GM12878 (cell line): ENCODE measurements around the gene NRG2. TPM values are rescaled to one million over a fixed set of nuclear protein-coding genes. Genes with fewer than 3 reads are reported as not detected.

Experiments
- ATAC-seq: fragments of 200-7000 bp; cut with Tn5 transposase; 3 replicates; pipeline ENCODE4 v1.9.1; 2020; ENCODE audit warnings: mild to moderate bottlenecking, moderate library complexity
- BruUV-seq: library from RNA; stranded (reverse); fragments of 400-500 nt; replicated peaks from 2 replicates; lab custom pipeline; 2021; lab: Mats Ljungman, UMichigan
- CTCF ChIA-PET: fragments of 300-600 bp; sonication (Branson Sonifier 250); formaldehyde crosslinking; extraction: SDS; loops from one replicate; lab custom pipeline; 2021; ENCODE audit warnings: inconsistent platforms; lab: Yijun Ruan, JAX
- POLR2A ChIA-PET: fragments of 350-600 bp; formaldehyde crosslinking; extraction: SDS; loops from one replicate; lab custom pipeline; 2021; ENCODE audit warnings: inconsistent platforms; lab: Charles Lee
- RAD21 ChIA-PET: fragments of 300-600 bp; sonication (Branson Sonifier 250); formaldehyde crosslinking; loops from one replicate; lab custom pipeline; 2023; ENCODE audit warnings: antibody characterized with exemption; ENCODE audit not compliant: unreplicated experiment; lab: Charles Lee
- SMC1A ChIA-PET: fragments of 300-600 bp; sonication (Branson Sonifier 250); formaldehyde crosslinking; loops from one replicate; lab custom pipeline; 2023; ENCODE audit not compliant: unreplicated experiment, uncharacterized antibody; lab: Charles Lee
- DNase-seq: peaks from one replicate; pipeline ENCODE4 v3.0.0-alpha.2; 2011; ENCODE audit warnings: low read depth, low spot score
- FAIRE-seq: peaks from 3 replicates; lab custom pipeline; 2011; peaks lifted over from hg19 to GRCh38; lab: Jason Lieb, UNC
- H2AFZ ChIP-seq: 2 replicates; pipeline ENCODE4 v1.6.0; 2011; ENCODE audit warnings: low read depth, low read length, control low read depth; ENCODE audit not compliant: control insufficient read depth
- H3K27ac ChIP-seq: 2 replicates; pipeline ENCODE4 v1.5.1; 2011; ENCODE audit warnings: control low read depth; ENCODE audit not compliant: control insufficient read depth, insufficient read depth
- H3K27me3 ChIP-seq, 2 experiments: replicated peaks in 1 of 2; 2 replicates each; pipeline versions ENCODE4 v1.6.0 to v1.6.1; 2011; ENCODE audit warnings: low read length in 1 of 2; ENCODE audit not compliant: control insufficient read depth in 2 of 2, insufficient read depth in 2 of 2
- H3K36me3 ChIP-seq, 2 experiments: 2 replicates each; pipeline ENCODE4 v1.5.1; 2011; ENCODE audit warnings: low read length in 1 of 2; ENCODE audit not compliant: control insufficient read depth in 2 of 2, insufficient read depth in 2 of 2
- H3K4me1 ChIP-seq: 2 replicates; pipeline ENCODE4 v1.6.1; 2011; ENCODE audit warnings: mild to moderate bottlenecking, low read length, moderate library complexity, mixed read lengths; ENCODE audit not compliant: control insufficient read depth, insufficient read depth
- H3K4me2 ChIP-seq: 2 replicates; pipeline ENCODE4 v1.6.0; 2011; ENCODE audit warnings: control low read depth; ENCODE audit not compliant: control insufficient read depth, insufficient read depth
- H3K4me3 ChIP-seq: fragments of 200-600 bp; sonication (generic); 2 replicates; pipeline ENCODE4 v1.5.1; 2016
- H3K79me2 ChIP-seq: 2 replicates; pipeline ENCODE4 v1.6.0; 2011; ENCODE audit warnings: low read length; ENCODE audit not compliant: control insufficient read depth, insufficient read depth
- H3K9ac ChIP-seq: 2 replicates; pipeline ENCODE4 v1.8.0; 2011; ENCODE audit warnings: low read length, control low read depth, mixed read lengths; ENCODE audit not compliant: control insufficient read depth, insufficient read depth
- H3K9me3 ChIP-seq: replicated peaks from 3 replicates; pipeline ENCODE4 v1.5.1; 2011; ENCODE audit warnings: mild to moderate bottlenecking, low read length; ENCODE audit not compliant: control insufficient read depth, insufficient read depth
- H4K20me1 ChIP-seq: 2 replicates; pipeline ENCODE4 v1.6.0; 2011; ENCODE audit not compliant: control insufficient read depth, insufficient read depth
- BACH1 ChIP-seq: fragments of 450-650 bp; IDR thresholded peaks from 2 replicates; pipeline ENCODE4 v1.6.1; 2017; ENCODE audit warnings: mild to moderate bottlenecking, borderline replicate concordance
- EP300 ChIP-seq, 2 experiments: fragments of 150-350 bp in 1 of 2; IDR thresholded peaks; 2 replicates each; pipeline ENCODE4 v1.6.1; 2011 to 2012; ENCODE audit warnings: low read depth in 2 of 2, low read length in 2 of 2, borderline replicate concordance in 1 of 2, improper control_type of control experiment in 1 of 2, inconsistent platforms in 1 of 2; ENCODE audit not compliant: control insufficient read depth in 1 of 2
- IRF3 ChIP-seq: fragments of 450-650 bp; IDR thresholded peaks from 2 replicates; pipeline ENCODE4 v1.6.1; 2014; ENCODE audit warnings: mild to moderate bottlenecking
- NFYA ChIP-seq: IDR thresholded peaks from 2 replicates; pipeline ENCODE4 v1.6.1; 2011; ENCODE audit warnings: low read depth, mild to moderate bottlenecking, low read length, improper control_type of control experiment, borderline replicate concordance
- PAX8 ChIP-seq: fragments of 450-650 bp; IDR thresholded peaks from 2 replicates; pipeline ENCODE4 v1.6.1; 2017; ENCODE audit warnings: mild to moderate bottlenecking, moderate library complexity
- RELA ChIP-seq: fragments of 450-650 bp; IDR thresholded peaks from 2 replicates; pipeline ENCODE4 v1.8.0; 2014; ENCODE audit warnings: borderline replicate concordance; ENCODE audit not compliant: partially characterized antibody
- WGBS: methylation state at CpG from one replicate; pipeline ENCODE4 v1.1.6; 2016; ENCODE audit warnings: low lambda C conversion rate; ENCODE audit not compliant: insufficient replicate concordance, insufficient coverage; ENCODE audit errors: missing lambda C conversion rate; 5-methylcytosine and 5-hydroxymethylcytosine counted together
- in situ Hi-C: fragments of 300-500 bp; cut with MboI; formaldehyde crosslinking; loops from 9 replicates; pipeline ENCODE4 v1.14.3; 2018; ENCODE audit warnings: mixed read lengths
- intact Hi-C: fragments of 100-400 bp; cut with micrococcal nuclease; formaldehyde crosslinking; loops from one replicate; pipeline ENCODE4 v1.14.2; 2022; ENCODE audit not compliant: unreplicated experiment
- polyA plus RNA-seq, 11 experiments: library from polyadenylated mRNA; depleted of rRNA in 4 of 11; unstranded in 6 of 11; stranded (reverse) in 5 of 11; fragments of >200 nt; fragmentation: Nextera tagmentation in 4 of 11; fragmentation: Illumina TruSeq in 1 of 11; extraction: Ambion mirVana in 4 of 11; extraction: Trizol in 1 of 11; gene quantifications; 1 replicate in 1 of 11; 2 replicates in 10 of 11; pipeline versions ENCODE4 v1.2.1 to v1.2.3, GENCODE V29; 2011 to 2016; ENCODE audit warnings: inconsistent platforms in 2 of 11, missing spikeins in 2 of 11, low read depth in 1 of 11
- total RNA-seq, 4 experiments: library from RNA; depleted of rRNA in 3 of 4; stranded (reverse); fragments of >200 nt in 3 of 4; fragmentation: Illumina TruSeq in 1 of 4; extraction: Trizol in 1 of 4; gene quantifications; 2 replicates each; pipeline versions ENCODE4 v1.2.1 to v1.2.3, GENCODE V29; 2013 to 2021

NRG2 gene
- total and polyA plus RNA-seq, 10 of the 15 experiments (the other 5 are each of a cell fraction or from before 2014, with no cell fraction given): 0.10 to 21.7 (median 9.6) TPM

- FAIRE-seq: no peak
- DNase-seq: no peak
- ChIA-PET SMC1A (interaction anchor here (0.5 kb wide), 1 partner anchor 115 kb away, joined by 3 read pairs; no protein-coding TSS in a partner anchor), RAD21 (no interaction called here), POLR2A (interaction anchor here (0.6 kb wide), 1 partner anchor 16 kb away, joined by 3 read pairs; no protein-coding TSS in a partner anchor), CTCF (interaction anchor here (0.6 to 2.2 kb wide), 2 partner anchors 61 to 88 kb away, joined by 3 to 12 read pairs; no protein-coding TSS in a partner anchor)
- no peak overlapping the region for H3K27ac ChIP-seq
- H3K9me3 ChIP-seq: no peaks in the 10 kb centered on the region; the same call in 2 of the 3 replicates
- no peak overlapping the region for H2AFZ ChIP-seq
- H3K79me2 ChIP-seq: no peaks in the 10 kb centered on the region
- intact Hi-C loops: no loop called here
- WGBS: 65% methylated on average over 18 of the region's 18 CpGs
- no peaks in the 10 kb centered on the region for H4K20me1 ChIP-seq
- H3K4me1 ChIP-seq: no peaks in the 10 kb centered on the region
- TF ChIP-seq NFYA: no peak
- no peak for TF ChIP-seq PAX8
- no peak for TF ChIP-seq BACH1
- no peak for TF ChIP-seq IRF3
- TF ChIP-seq EP300 (IDR thresholded peaks at IDR 0.05; ENCODE audit: borderline replicate concordance in 1 of 2, control insufficient read depth in 1 of 2, low read depth in 2 of 2, low read length in 2 of 2): no peak
- no peak for TF ChIP-seq RELA
- H3K4me2 ChIP-seq: no peak overlapping the region
- H3K4me3 ChIP-seq: no peak overlapping the region
- no peak overlapping the region for H3K9ac ChIP-seq
- in situ Hi-C loops: no loop called here
- BruUV-seq: no TSS peak
- no peak for ATAC-seq
- H3K36me3 ChIP-seq: peaks cover 2 to 7% of the 10 kb centered on the region in 2 experiments; a peak in 3 of 4 replicates
- no peaks in the 10 kb centered on the region for H3K27me3 ChIP-seq
Observed at GRCh38 chr5:139880416-139881142, 162.5 kb downstream of the NRG2 start.
